Measurements from ENCODE around the gene BAIAP2L2. TPM values are rescaled to one million over a fixed set of nuclear protein-coding genes. Genes with fewer than 3 reads are reported as not detected.

BAIAP2L2 gene
- total RNA-seq, 1 donor from 2014 or later: 0.86 TPM

GRCh38 chr22:38086001-38086845 lies 24.3 kb downstream of the BAIAP2L2 start:
- no peaks in the 10 kb centered on the region for H3K36me3 Mint-ChIP-seq
- Histone ChIP-seq H3K4me2 (no peak overlapping the region), H3K36me3 (no peaks in the 10 kb centered on the region), H3K4me3 (no peak overlapping the region), H3K9ac (no peak overlapping the region), H4K20me1 (ENCODE audit: low read depth) (no peaks in the 10 kb centered on the region), H3K79me2 (ENCODE audit: low read depth) (no peaks in the 10 kb centered on the region), H3K9me3 (ENCODE audit: low read depth) (no peaks in the 10 kb centered on the region), H3F3A (ENCODE audit: low read depth) (peaks cover 37% of the 10 kb centered on the region), H3K27me3 (peaks cover 27% of the 10 kb centered on the region), H2AFZ (replicated peaks) (no peak overlapping the region), H3K27ac (no peak overlapping the region), H3K4me1 (peaks cover 45% of the 10 kb centered on the region)
- no peak for TF ChIP-seq EZH2 (IDR thresholded peaks at IDR 0.05)
- TF ChIP-seq CTCF (IDR thresholded peaks at IDR 0.05): no peak
- TF ChIP-seq EZH2phosphoT487 (IDR thresholded peaks at IDR 0.05): no peak
- peaks cover 7% of the 10 kb centered on the region for H3K27me3 Mint-ChIP-seq (ENCODE audit: insufficient read depth, low read depth)
- peaks cover 9% of the 10 kb centered on the region for H3K4me1 Mint-ChIP-seq
- no peak overlapping the region for H3K4me3 Mint-ChIP-seq
- no peak for DNase-seq (ENCODE audit: low spot score)
- no peak overlapping the region for H3K27ac Mint-ChIP-seq
- no peaks in the 10 kb centered on the region for H3K9me3 Mint-ChIP-seq

DNA sequence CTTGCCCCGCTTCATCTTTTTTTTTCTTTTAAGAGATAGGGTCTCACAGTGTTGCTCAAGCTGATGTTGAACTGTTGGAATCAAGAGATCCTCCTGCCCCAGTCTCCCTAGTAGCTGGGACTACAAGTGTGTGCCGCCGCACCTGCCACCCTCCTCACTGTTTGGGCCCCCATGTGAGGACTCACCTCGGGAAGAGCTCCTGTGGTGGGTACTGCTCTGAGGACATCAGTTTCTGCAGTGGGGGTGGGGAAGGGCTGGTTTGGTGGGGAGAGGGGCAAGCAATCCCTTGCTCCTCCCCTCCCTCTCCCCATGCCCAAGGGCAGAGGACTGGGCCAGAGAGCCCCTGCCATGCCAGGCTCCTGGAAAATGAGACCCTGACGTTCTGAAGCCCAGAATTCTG lies 25.0 kb downstream of the BAIAP2L2 start:
- H3K4me1 ChIP-seq: peaks cover 45% of the 10 kb centered on the region
- no peaks in the 10 kb centered on the region for H3K9me3 Mint-ChIP-seq
- no peak overlapping the region for H3K27ac Mint-ChIP-seq
- no peaks in the 10 kb centered on the region for H4K20me1 ChIP-seq (ENCODE audit: low read depth)
- no peaks in the 10 kb centered on the region for H3K36me3 Mint-ChIP-seq
- no peak overlapping the region for H3K27ac ChIP-seq
- no peak for DNase-seq (ENCODE audit: low spot score)
- H3K4me3 Mint-ChIP-seq: no peak overlapping the region
- no peaks in the 10 kb centered on the region for H3K79me2 ChIP-seq (ENCODE audit: low read depth)
- no peaks in the 10 kb centered on the region for H3K36me3 ChIP-seq
- peaks cover 38% of the 10 kb centered on the region for H3F3A ChIP-seq (ENCODE audit: low read depth)
- H3K27me3 ChIP-seq: peaks cover 34% of the 10 kb centered on the region
- TF ChIP-seq CTCF (IDR thresholded peaks at IDR 0.05) (no peak), EZH2phosphoT487 (IDR thresholded peaks at IDR 0.05) (no peak), EZH2 (IDR thresholded peaks at IDR 0.05) (no peak)
- no peak overlapping the region for H2AFZ ChIP-seq (replicated peaks)
- H3K9me3 ChIP-seq (ENCODE audit: low read depth): no peaks in the 10 kb centered on the region
- H3K4me1 Mint-ChIP-seq: peaks cover 9% of the 10 kb centered on the region
- H3K9ac ChIP-seq: no peak overlapping the region
- no peak overlapping the region for H3K4me2 ChIP-seq
- H3K27me3 Mint-ChIP-seq (ENCODE audit: insufficient read depth, low read depth): peaks cover 7% of the 10 kb centered on the region
- no peak overlapping the region for H3K4me3 ChIP-seq

DNA sequence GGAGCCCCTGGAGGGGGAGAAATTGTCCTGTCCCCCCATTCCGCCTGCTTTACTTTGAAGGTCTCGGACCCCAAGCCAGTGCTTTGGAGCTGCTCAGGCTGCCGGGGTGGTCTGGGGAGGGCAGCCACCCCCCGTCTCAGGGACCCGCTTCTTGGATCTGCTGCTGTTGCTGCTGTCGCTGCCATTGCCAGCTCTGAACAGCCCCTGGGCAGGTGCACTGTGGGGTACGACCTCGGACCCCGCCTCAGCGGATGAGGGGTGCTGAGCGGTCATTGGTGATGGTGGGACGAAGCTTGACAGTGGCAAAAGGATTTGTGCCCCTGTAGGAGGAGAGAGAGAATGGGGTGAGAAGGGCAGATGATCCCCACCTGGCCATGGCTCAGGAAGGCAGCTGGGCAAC lies 25.4 kb downstream of the BAIAP2L2 start:
- Mint-ChIP-seq H3K36me3 (no peaks in the 10 kb centered on the region), H3K27me3 (ENCODE audit: insufficient read depth, low read depth) (peaks cover 9% of the 10 kb centered on the region), H3K27ac (no peak overlapping the region), H3K4me3 (no peak overlapping the region), H3K9me3 (no peaks in the 10 kb centered on the region), H3K4me1 (peaks cover 7% of the 10 kb centered on the region)
- DNase-seq (ENCODE audit: low spot score): no peak
- TF ChIP-seq EZH2phosphoT487 (IDR thresholded peaks at IDR 0.05) (no peak), CTCF (IDR thresholded peaks at IDR 0.05) (no peak), EZH2 (IDR thresholded peaks at IDR 0.05) (no peak)
- Histone ChIP-seq H3K79me2 (ENCODE audit: low read depth) (no peaks in the 10 kb centered on the region), H3F3A (ENCODE audit: low read depth) (peaks cover 37% of the 10 kb centered on the region), H3K36me3 (no peaks in the 10 kb centered on the region), H3K27me3 (peaks cover 39% of the 10 kb centered on the region), H3K4me1 (peaks cover 45% of the 10 kb centered on the region), H3K27ac (no peak overlapping the region), H4K20me1 (ENCODE audit: low read depth) (no peaks in the 10 kb centered on the region), H3K9ac (no peak overlapping the region), H2AFZ (replicated peaks) (no peak overlapping the region), H3K4me2 (peak overlapping the region; percentile 67), H3K4me3 (no peak overlapping the region), H3K9me3 (ENCODE audit: low read depth) (no peaks in the 10 kb centered on the region)

All from neural progenitor cell (in vitro differentiated cells).